ENCODE measurements around the gene TRPV3. TPM values are rescaled to one million over a fixed set of nuclear protein-coding genes. Genes with fewer than 3 reads are reported as not detected.

TRPV3 gene
- total and polyA plus RNA-seq, 10 donors = 0.13 to 2.0 (median 0.99) TPM

DNA sequence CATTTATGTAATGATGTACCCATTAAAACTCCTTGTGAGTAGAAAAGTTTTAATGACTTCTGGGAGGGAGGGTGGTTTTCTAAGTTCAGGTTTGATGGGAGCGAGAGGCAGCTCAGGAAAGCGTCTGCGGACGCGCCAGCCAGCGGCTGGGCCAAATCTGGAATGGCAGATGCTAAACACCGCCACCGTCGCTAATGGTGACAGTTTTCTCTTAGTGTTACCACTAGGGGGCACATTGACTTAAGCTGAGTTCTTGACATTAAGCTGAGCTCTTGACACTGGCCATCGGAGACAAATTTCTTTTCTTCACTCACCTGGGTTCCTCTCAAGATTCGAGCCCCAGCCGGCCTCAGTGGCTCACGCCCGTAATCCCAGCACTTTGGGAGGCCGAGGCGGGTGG, 44.9 kb upstream of the TRPV3 start:
- H3K27me3 ChIP-seq (replicated peaks in 1 of 7) = no peaks in the 10 kb centered on the region
- no peak overlapping the region for H3K27ac ChIP-seq
- H3K4me3 ChIP-seq = no peak overlapping the region
- TF ChIP-seq, protein P1, sequence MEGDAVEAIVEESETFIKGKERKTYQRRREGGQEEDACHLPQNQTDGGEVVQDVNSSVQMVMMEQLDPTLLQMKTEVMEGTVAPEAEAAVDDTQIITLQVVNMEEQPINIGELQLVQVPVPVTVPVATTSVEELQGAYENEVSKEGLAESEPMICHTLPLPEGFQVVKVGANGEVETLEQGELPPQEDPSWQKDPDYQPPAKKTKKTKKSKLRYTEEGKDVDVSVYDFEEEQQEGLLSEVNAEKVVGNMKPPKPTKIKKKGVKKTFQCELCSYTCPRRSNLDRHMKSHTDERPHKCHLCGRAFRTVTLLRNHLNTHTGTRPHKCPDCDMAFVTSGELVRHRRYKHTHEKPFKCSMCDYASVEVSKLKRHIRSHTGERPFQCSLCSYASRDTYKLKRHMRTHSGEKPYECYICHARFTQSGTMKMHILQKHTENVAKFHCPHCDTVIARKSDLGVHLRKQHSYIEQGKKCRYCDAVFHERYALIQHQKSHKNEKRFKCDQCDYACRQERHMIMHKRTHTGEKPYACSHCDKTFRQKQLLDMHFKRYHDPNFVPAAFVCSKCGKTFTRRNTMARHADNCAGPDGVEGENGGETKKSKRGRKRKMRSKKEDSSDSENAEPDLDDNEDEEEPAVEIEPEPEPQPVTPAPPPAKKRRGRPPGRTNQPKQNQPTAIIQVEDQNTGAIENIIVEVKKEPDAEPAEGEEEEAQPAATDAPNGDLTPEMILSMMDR (IDR thresholded peaks at IDR 0.05 in 8 of 11, conservative IDR thresholded peaks at IDR 0.05 in 3 of 11) = peak in 6 of 11 experiments; percentile 35 to 61 (median 55)
- TF ChIP-seq POLR2AphosphoS5 (IDR thresholded peaks at IDR 0.05) = peak in 1 of 3 donors; percentile 8
- no peak for TF ChIP-seq POLR2A (IDR thresholded peaks at IDR 0.05)
- H3K9me3 ChIP-seq = no peaks in the 10 kb centered on the region
- peaks cover 0 to 38% (median 8%) of the 10 kb centered on the region in 6 donors for H3K36me3 ChIP-seq
- WGBS, 5 donors = 68 to 90% (median 78%) methylated on average over 14 to 16 of the region's 16 CpGs
- DNase-seq = no peak
- intact Hi-C loops (cut with DNase I; ENCODE audit: low total_unique reads) = no loop called here
- peaks cover 0 to 4% (median 0%) of the 10 kb centered on the region in 6 donors for H3K4me1 ChIP-seq

DNA sequence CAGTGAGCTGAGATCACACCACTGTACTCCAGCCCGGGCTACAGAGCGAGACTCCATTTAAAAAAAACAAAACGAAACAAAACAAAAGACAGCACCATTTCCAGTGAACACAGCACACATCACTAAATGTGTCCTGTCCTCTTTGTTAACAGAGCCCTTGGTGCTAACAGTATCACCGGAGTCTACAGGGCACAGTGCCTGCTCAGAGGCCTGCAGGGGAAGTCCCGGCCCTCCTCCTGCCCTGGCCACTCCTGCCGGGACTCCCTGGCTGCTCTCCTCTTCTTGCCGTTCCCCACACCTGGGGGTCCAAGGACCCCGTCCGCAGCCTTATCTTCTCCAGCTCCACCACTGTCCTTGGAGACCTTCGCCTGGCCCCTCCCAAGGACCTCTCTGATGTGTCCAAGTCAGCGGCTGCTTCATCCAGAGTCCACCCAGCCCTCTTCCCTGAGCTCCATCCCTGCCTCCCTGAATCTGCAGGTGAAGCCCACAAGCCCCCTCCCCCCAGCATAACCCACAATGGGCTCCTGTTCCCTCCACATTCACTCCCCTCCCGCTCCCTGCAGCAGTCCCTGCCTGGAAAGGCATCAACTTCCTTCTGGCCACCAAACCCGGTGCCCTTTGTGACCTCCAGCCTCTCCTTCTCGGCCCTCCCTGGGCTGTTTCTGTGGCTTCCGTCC, 43.1 kb upstream of the TRPV3 start:
- intact Hi-C loops (cut with DNase I; ENCODE audit: low total_unique reads) = no loop called here
- H3K27ac ChIP-seq = no peak overlapping the region
- peaks cover 0 to 34% (median 0%) of the 10 kb centered on the region in 6 donors for H3K36me3 ChIP-seq
- no peak overlapping the region for H3K4me3 ChIP-seq
- H3K27me3 ChIP-seq (replicated peaks in 1 of 7) = no peaks in the 10 kb centered on the region
- no peaks in the 10 kb centered on the region for H3K9me3 ChIP-seq
- no peak for DNase-seq
- peaks cover 0 to 4% (median 0%) of the 10 kb centered on the region in 6 donors for H3K4me1 ChIP-seq
- TF ChIP-seq, protein P1 (IDR thresholded peaks at IDR 0.05 in 8 of 11, conservative IDR thresholded peaks at IDR 0.05 in 3 of 11) = no peak
- no peak for TF ChIP-seq POLR2A (IDR thresholded peaks at IDR 0.05)
- no peak for TF ChIP-seq POLR2AphosphoS5 (IDR thresholded peaks at IDR 0.05)
- WGBS, 5 donors = 89 to 95% (median 91%) methylated on average over 15 of the region's 15 CpGs

DNA sequence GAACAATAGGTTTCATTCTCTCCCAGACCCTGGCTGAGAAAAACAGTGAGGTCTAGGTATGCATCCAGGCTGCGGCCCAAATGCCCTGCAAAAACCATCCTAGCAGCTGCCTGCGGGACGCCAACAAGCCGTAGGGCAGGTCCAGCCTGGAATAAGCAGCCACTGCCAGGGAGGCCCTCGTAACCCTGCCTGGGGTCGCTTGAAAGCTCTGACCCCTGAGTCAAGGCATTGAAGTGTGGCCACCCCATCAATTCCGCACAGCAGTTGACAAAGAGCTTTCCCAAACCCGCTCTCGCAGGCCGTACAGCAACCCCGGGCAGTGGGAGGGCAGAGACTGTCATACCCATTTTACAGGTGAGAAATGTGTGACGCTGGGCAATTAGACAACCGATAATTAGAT, 40.5 kb upstream of the TRPV3 start:
- Histone ChIP-seq H3K36me3 (peaks cover 0 to 29% (median 0%) of the 10 kb centered on the region in 6 donors), H3K27ac (no peak overlapping the region), H3K27me3 (replicated peaks in 1 of 7) (no peaks in the 10 kb centered on the region), H3K4me1 (peaks cover 0 to 4% (median 0%) of the 10 kb centered on the region in 6 donors), H3K4me3 (no peak overlapping the region), H3K9me3 (no peaks in the 10 kb centered on the region)
- no peak for DNase-seq
- WGBS, 5 donors = 85 to 90% (median 88%) methylated on average over 13 of the region's 13 CpGs
- intact Hi-C loops (cut with DNase I; ENCODE audit: low total_unique reads) = no loop called here
- TF ChIP-seq, protein P1 (IDR thresholded peaks at IDR 0.05 in 8 of 11, conservative IDR thresholded peaks at IDR 0.05 in 3 of 11) = no peak
- TF ChIP-seq POLR2AphosphoS5 (IDR thresholded peaks at IDR 0.05) = no peak
- TF ChIP-seq POLR2A (IDR thresholded peaks at IDR 0.05) = no peak

DNA sequence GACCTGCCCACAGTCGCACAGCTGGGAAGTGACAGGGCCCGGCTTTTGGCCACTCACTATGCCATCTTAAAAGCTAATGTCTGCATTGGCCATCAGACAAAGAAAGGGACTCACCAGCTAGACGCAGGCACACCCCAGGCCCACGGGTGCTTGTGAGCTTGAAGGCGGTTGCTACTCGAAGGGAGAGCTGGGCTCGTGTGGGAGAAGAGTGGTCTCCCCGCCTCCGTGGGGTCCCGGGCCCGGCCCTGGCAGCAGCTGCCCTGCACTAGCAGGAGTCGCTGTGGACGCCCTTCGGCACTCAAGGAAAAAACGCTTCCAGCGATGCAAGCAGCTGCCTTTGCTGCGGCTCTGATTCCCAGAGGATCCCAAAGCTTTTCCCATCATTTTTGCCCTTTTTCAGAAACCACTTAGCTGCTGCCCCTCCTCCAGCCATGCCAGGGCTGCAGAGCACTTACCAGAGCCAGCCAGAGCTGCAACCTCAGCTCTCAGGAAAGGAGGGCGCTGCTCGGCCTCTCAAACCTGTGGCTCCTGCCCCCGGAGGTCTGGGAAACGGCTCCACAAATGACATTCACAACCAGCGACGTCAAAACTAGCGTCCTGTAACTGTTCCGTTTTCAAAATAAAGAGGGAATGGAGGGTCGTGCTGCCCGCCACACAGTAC, 39.3 kb upstream of the TRPV3 start:
- Histone ChIP-seq H3K27me3 (replicated peaks in 1 of 7) (no peaks in the 10 kb centered on the region), H3K4me3 (no peak overlapping the region), H3K9me3 (no peaks in the 10 kb centered on the region), H3K4me1 (no peaks in the 10 kb centered on the region), H3K36me3 (peaks cover 0 to 37% (median 0%) of the 10 kb centered on the region in 6 donors), H3K27ac (no peak overlapping the region)
- DNase-seq = no peak
- 91 to 95% (median 94%) methylated on average over 25 to 27 of the region's 27 CpGs for WGBS, 5 donors
- TF ChIP-seq, protein P1 (IDR thresholded peaks at IDR 0.05 in 8 of 11, conservative IDR thresholded peaks at IDR 0.05 in 3 of 11) = no peak
- TF ChIP-seq POLR2A (IDR thresholded peaks at IDR 0.05) (no peak), POLR2AphosphoS5 (IDR thresholded peaks at IDR 0.05) (no peak)
- intact Hi-C loops (cut with DNase I; ENCODE audit: low total_unique reads) = no loop called here
